ENCODE measurements around the gene KCNJ2. TPM values are rescaled to one million over a fixed set of nuclear protein-coding genes. Genes with fewer than 3 reads are reported as not detected.
A peak's percentile ranks its signal among the peaks of the same experiment; 100 is the strongest.

The KCNJ2 gene
- total RNA-seq, 1 donor from 2014 or later: 1.3 TPM

GRCh38 chr17:70123193-70123592, 46.1 kb upstream of the KCNJ2 start:
- Mint-ChIP-seq H3K4me3 (ENCODE audit: unreplicated experiment) (no peak overlapping the region), H3K27ac (ENCODE audit: unreplicated experiment) (no peak overlapping the region)
- TF ChIP-seq CTCF (IDR thresholded peaks at IDR 0.05; ENCODE audit: partially characterized antibody, unreplicated experiment): no peak

GRCh38 chr17:70124723-70125122, 44.6 kb upstream of the KCNJ2 start:
- H3K27me3 Mint-ChIP-seq (ENCODE audit: unreplicated experiment): no peaks in the 10 kb centered on the region
- DNase-seq: no peak
- peaks cover 7% of the 10 kb centered on the region for H3K36me3 Mint-ChIP-seq (ENCODE audit: unreplicated experiment)
- TF ChIP-seq CTCF (IDR thresholded peaks at IDR 0.05; ENCODE audit: partially characterized antibody, unreplicated experiment): no peak
- no peak overlapping the region for H3K27ac Mint-ChIP-seq (ENCODE audit: unreplicated experiment)
- H3K4me1 Mint-ChIP-seq (ENCODE audit: low read depth, unreplicated experiment): no peaks in the 10 kb centered on the region
- H3K9me3 Mint-ChIP-seq (ENCODE audit: unreplicated experiment): no peaks in the 10 kb centered on the region
- no peak overlapping the region for H3K4me3 Mint-ChIP-seq (ENCODE audit: unreplicated experiment)

More at GRCh38 chr17:70123193-70123592, 46.1 kb upstream of the KCNJ2 start:
- DNase-seq: no peak
- peaks cover 7% of the 10 kb centered on the region for H3K36me3 Mint-ChIP-seq (ENCODE audit: unreplicated experiment)
- H3K27me3 Mint-ChIP-seq (ENCODE audit: unreplicated experiment): no peaks in the 10 kb centered on the region
- H3K4me1 Mint-ChIP-seq (ENCODE audit: low read depth, unreplicated experiment): no peaks in the 10 kb centered on the region
- H3K9me3 Mint-ChIP-seq (ENCODE audit: unreplicated experiment): peaks cover 1% of the 10 kb centered on the region

GRCh38 chr17:70127221-70127873, 42.0 kb upstream of the KCNJ2 start:
- H3K36me3 Mint-ChIP-seq (ENCODE audit: unreplicated experiment): peaks cover 7% of the 10 kb centered on the region
- H3K27ac Mint-ChIP-seq (ENCODE audit: unreplicated experiment): peak overlapping the region; percentile 4
- H3K4me3 Mint-ChIP-seq (ENCODE audit: unreplicated experiment): no peak overlapping the region
- H3K4me1 Mint-ChIP-seq (ENCODE audit: low read depth, unreplicated experiment): peaks cover 12% of the 10 kb centered on the region
- no peak for DNase-seq
- no peak for TF ChIP-seq CTCF (IDR thresholded peaks at IDR 0.05; ENCODE audit: partially characterized antibody, unreplicated experiment)
- no peaks in the 10 kb centered on the region for H3K9me3 Mint-ChIP-seq (ENCODE audit: unreplicated experiment)
- no peaks in the 10 kb centered on the region for H3K27me3 Mint-ChIP-seq (ENCODE audit: unreplicated experiment)

- H3K9me3 Mint-ChIP-seq (ENCODE audit: unreplicated experiment): no peaks in the 10 kb centered on the region
- peaks cover 12% of the 10 kb centered on the region for H3K4me1 Mint-ChIP-seq (ENCODE audit: low read depth, unreplicated experiment)
- H3K36me3 Mint-ChIP-seq (ENCODE audit: unreplicated experiment): peaks cover 7% of the 10 kb centered on the region
- H3K4me3 Mint-ChIP-seq (ENCODE audit: unreplicated experiment): no peak overlapping the region
- no peak for TF ChIP-seq CTCF (IDR thresholded peaks at IDR 0.05; ENCODE audit: partially characterized antibody, unreplicated experiment)
- H3K27me3 Mint-ChIP-seq (ENCODE audit: unreplicated experiment): no peaks in the 10 kb centered on the region
- no peak for DNase-seq
- H3K27ac Mint-ChIP-seq (ENCODE audit: unreplicated experiment): no peak overlapping the region
Measured at GRCh38 chr17:70128727-70129238, 40.5 kb upstream of the KCNJ2 start.

GRCh38 chr17:70130289-70130688, 39.0 kb upstream of the KCNJ2 start:
- Mint-ChIP-seq H3K36me3 (ENCODE audit: unreplicated experiment) (peaks cover 7% of the 10 kb centered on the region), H3K4me1 (ENCODE audit: low read depth, unreplicated experiment) (peaks cover 12% of the 10 kb centered on the region), H3K27ac (ENCODE audit: unreplicated experiment) (peak overlapping the region; percentile 14), H3K4me3 (ENCODE audit: unreplicated experiment) (peak overlapping the region; percentile 8), H3K27me3 (ENCODE audit: unreplicated experiment) (no peaks in the 10 kb centered on the region), H3K9me3 (ENCODE audit: unreplicated experiment) (no peaks in the 10 kb centered on the region)
- no peak for TF ChIP-seq CTCF (IDR thresholded peaks at IDR 0.05; ENCODE audit: partially characterized antibody, unreplicated experiment)
- DNase-seq: no peak
